Right renal cortex interstitium (tissue), 3 donors: Measurements from ENCODE around the gene ASCC3. TPM values are rescaled to one million over a fixed set of nuclear protein-coding genes. Genes with fewer than 3 reads are reported as not detected.

ENCODE experiments used
- DNase-seq, 3 donors: peaks; one replicate each; pipeline ENCODE4 v3.0.0-alpha.2; 2013; ENCODE audit warnings: low read depth in 3 of 3, low spot score in 2 of 3
- polyA plus RNA-seq, 3 donors: library from polyadenylated mRNA; unstranded; fragments of 120-200 nt; gene quantifications; one replicate each; pipeline ENCODE4 v1.2.1, GENCODE V29; 2013; ENCODE audit not compliant: insufficient read length in 3 of 3

The ASCC3 gene
- polyA plus RNA-seq, 3 donors, result 25.1 to 29.1 (median 27.5) TPM

- no peak for DNase-seq
Observed at GRCh38 chr6:100469101-100469859, 411.8 kb downstream of the ASCC3 start.

- DNase-seq, result no peak
Observed at GRCh38 chr6:100468016-100468622, 413.0 kb downstream of the ASCC3 start.

GRCh38 chr6:100467129-100468015 is 413.8 kb downstream of the ASCC3 start:
- no peak for DNase-seq

- DNase-seq, result no peak
Observed at GRCh38 chr6:100466410-100467128, 414.6 kb downstream of the ASCC3 start.

GRCh38 chr6:100465701-100466409 is 415.3 kb downstream of the ASCC3 start:
- DNase-seq, result no peak

GRCh38 chr6:100464903-100465700 is 416.0 kb downstream of the ASCC3 start, which contains the start of gene SIM1:
Gene SIM1, minus strand, starts transcription at chr6:100464921. Its CDS starts 1,453 bp downstream, at chr6:100463468.
- DNase-seq, result no peak

- DNase-seq, result no peak
Observed at GRCh38 chr6:100464162-100464851, 416.8 kb downstream of the ASCC3 start.

GRCh38 chr6:100463630-100464161 is 417.4 kb downstream of the ASCC3 start:
- DNase-seq, result no peak

GRCh38 chr6:100462706-100463629 is 418.2 kb downstream of the ASCC3 start:
- no peak for DNase-seq

GRCh38 chr6:100461917-100462705 is 419.0 kb downstream of the ASCC3 start:
- DNase-seq, result no peak

- DNase-seq, result no peak
Observed at GRCh38 chr6:100461278-100461916, 419.7 kb downstream of the ASCC3 start.

GRCh38 chr6:100460650-100461204 is 420.4 kb downstream of the ASCC3 start:
- no peak for DNase-seq

GRCh38 chr6:100459592-100460184 is 421.4 kb downstream of the ASCC3 start:
- no peak for DNase-seq

GRCh38 chr6:100458841-100459591 is 422.1 kb downstream of the ASCC3 start:
- no peak for DNase-seq
